T-helper 1 cell treated with Interleukin-12 subunit alpha and Interleukin-12 subunit beta and Interleukin-4 antibody, amounts not matched to agents 30 ng/mL and 1 ng/mL, for 36 hours (primary cell): ENCODE measurements around the gene APLP2. TPM values are rescaled to one million over a fixed set of nuclear protein-coding genes. Genes with fewer than 3 reads are reported as not detected.
"Not testable (repeated sequence)": the region's sequence is repeated elsewhere in the genome, so short reads cannot be mapped to it uniquely, and the experiment has no call there.

Experiments used
- intact Hi-C: fragments of 100-400 bp; cut with micrococcal nuclease; formaldehyde crosslinking; loops from one replicate; pipeline ENCODE4 v1.15.1; 2024
- total RNA-seq: library from RNA; stranded (reverse); gene quantifications from 2 replicates; pipeline ENCODE4 v1.2.3, GENCODE V29; 2022

The APLP2 gene
- 29.1 and 29.7 TPM in 2 replicates for total RNA-seq

DNA sequence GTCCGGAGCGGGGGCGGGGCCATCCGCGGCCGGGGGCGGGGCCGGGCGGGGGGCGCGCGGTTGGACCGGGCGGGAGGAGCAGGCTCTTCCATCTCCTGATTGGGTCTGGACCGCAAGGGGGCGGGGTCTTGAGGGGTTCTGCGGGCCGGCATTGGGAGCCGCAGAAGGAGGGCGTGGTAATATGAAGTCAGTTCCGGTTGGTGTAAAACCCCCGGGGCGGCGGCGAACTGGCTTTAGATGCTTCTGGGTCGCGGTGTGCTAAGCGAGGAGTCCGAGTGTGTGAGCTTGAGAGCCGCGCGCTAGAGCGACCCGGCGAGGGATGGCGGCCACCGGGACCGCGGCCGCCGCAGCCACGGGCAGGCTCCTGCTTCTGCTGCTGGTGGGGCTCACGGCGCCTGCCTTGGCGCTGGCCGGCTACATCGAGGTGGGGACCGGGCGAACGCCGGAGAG lies at the start of gene APLP2:
Gene APLP2 (plus strand): TSS at position 236 of the 450 bp plus-strand sequence. CDS start 84 bp downstream, at position 320.
- intact Hi-C loops: loop anchor here (1.0 to 5.0 kb wide), 8 partner anchors 63 to 848 kb away; partner anchors contain the start of genes NFRKB and SNX19

DNA sequence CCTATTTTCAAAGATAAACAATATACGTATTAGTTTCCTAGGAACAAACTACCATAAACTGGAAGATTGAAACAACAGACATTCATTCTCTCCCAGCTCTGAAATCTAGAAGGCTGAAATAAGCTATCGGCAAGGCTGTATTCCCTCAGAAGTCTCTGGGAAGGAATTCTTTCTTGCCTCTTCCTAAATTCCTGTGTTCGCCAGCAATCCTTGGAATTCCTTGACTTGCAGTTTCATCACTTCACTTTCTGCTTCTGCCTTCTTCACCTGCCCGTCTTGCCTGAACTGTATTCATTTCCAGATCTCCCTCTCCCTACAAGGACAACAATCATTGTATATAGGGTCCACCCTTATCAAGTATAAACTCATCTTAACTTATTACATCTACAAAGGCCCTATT lies 49.4 kb upstream of the APLP2 start:
- intact Hi-C loops: no loop called here

DNA sequence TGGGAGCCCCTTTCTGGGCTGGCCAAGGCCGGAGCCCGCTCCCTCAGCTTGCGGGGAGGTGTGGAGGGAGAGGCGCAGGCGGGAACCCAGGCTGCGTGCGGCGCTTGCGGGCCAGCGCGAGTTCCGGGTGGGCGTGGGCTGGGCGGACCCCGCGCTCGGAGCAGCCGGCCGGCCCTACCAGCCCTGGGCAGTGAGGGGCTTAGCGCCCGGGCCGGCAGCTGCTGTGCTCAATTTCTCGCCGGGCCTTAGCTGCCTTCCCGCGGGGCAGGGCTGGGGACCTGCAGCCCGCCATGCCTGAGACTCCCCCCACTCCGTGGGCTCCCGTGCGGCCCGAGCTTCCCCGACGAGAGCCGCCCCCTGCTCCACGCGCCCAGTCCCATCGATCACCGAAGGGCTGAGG lies 48.1 kb upstream of the APLP2 start:
- intact Hi-C loops: not testable (repeated sequence)

DNA sequence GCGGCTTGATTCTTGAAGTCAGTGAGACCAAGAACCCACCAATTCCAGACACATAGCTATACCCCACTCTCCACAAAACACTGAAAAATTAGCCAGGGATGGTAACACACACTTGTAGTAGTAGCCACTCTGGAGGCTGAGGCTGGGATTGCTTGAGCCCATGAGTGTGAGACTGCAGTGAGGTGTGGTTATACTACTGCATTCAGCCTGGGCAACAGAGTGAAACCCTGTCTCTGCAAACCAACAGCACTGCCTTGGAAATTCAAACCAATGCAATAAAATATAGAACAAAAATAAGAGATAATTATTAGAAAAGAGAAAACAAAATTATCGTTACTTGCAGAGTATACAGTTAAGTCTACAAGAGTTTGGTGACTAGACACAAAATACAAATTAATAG lies 46.9 kb upstream of the APLP2 start:
- intact Hi-C loops: no loop called here

DNA sequence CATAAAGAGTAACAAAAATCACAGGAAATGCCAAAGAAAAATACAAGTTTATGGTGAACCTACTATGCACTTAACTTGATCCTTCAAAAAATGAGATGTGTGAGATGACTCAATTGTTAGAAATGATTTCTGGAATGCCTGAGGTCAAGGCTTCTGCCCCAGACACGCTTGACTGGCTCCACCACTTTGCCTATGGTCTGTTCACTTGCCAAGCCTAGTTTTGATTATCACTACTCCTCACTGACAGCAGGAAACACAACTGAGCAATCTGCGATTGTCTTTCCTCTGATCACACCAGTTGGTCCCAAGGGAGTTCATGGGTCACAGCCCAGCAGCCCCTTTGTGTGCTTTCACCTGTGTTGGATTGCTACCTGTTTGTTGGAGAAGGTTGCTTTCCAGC lies 46.5 kb upstream of the APLP2 start:
- intact Hi-C loops: no loop called here

DNA sequence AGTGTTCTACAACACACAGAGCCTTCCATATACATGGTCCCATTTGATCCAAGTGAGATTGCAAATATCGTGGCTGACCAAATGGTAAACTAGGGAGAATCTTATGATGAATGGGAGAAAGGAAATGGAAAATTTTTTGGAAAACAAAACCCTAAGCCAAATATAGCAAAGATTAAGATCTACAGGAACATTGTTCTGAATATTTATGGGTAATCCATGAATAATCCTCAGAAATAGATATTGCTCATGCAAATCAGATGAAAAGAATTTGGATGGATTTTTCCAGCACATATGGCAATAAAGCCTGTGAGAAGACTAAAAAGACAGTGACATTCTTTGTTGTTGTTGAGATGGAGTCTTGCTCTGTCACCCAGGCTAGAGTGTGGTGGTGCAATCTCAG lies 45.3 kb upstream of the APLP2 start:
- intact Hi-C loops: no loop called here

DNA sequence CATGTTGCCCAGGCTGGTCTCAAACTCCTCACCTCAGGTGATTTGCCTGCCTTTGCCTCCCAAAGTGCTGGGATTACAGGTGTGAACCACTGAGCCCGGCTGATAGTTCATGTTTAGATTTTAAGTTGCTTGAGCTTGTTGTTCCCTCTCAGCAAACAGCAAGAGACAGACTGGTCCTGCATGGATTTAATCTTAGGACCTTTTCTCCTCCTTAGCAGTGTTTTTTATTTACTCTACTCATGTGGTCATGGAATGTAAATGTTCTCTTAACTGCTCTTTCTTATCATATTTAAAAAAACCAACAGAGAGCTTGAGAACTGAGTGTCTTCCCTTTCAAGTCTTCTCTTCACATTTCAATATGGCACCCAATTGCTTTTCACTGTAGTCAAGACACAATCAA lies 44.3 kb upstream of the APLP2 start:
- intact Hi-C loops: no loop called here

DNA sequence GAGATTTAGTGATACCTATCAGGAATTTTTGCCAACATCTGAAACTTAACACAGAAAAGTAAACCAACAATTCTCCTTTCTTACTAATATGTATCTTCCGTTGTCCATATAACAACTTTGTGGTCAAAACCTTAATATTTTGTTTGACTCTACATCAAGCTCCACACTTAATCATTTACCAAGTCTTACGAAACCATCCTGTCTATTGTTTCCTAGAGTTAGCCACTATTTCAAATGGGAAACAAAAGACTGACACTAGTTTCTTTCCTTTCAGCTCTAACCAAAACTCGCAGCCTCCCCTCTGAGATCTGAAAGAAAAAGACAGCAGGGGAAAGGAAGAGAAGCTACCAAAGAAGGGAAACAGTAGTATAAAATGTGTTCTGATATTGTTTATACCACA lies 40.6 kb upstream of the APLP2 start:
- intact Hi-C loops: no loop called here

DNA sequence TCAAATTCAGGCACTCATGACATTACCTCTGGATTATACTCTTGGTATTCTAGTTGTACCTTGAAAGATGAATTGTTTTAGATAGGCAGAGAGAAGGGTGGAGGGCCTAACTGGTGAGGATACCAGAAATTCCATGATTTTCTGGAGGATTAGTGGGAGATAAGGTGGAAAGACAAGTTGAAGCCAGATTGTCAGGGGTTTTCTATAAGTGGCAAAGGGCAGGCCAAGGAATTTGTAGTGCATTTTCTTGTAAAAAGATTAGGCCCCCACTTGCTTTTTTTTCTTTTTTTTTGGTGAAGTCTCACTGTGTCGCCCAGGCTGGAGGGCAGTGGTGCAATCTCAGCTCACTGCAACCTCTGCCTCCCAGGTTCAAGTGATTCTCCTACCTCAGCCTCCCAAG lies 38.6 kb upstream of the APLP2 start:
- intact Hi-C loops: no loop called here

DNA sequence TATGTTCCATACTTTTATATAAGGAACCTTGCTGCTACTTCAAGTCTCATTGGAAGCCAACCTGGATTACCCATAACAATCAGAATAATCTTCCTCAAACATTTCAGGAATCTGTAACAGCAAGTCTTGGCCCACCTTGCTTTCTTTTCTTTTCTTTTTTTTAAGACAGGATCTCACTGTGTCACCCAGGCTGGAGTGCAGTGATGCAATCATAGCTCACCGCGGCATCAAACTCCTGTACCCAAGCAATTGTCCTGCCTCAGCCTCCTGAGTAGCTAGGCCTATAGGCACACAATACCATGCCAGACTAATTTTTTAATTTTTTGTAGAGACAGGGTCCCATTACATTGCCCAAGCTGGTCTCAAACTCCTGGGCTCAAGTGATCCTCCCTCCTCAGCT lies 37.7 kb upstream of the APLP2 start:
- intact Hi-C loops: no loop called here

DNA sequence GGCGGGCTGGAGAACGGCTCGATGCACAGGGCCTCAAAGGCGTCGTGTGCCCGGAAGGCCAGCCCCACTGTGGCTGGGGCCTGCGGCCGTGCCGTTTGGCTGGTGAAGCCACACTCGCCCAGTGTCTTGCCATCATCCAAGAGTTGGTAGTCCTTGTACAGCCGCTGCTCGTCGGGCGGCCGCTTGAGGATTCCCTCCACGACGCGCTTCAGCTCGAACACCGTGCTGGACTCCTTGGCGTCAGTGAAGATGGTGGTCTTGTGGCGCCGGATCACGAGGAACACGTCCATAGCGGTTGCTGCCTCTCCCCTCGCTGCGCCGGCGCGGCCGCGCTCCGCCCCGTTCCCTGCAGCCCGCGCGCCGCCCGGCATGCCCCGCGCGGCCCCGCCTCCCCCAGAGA lies 36.8 kb upstream of the APLP2 start:
- intact Hi-C loops: no loop called here

DNA sequence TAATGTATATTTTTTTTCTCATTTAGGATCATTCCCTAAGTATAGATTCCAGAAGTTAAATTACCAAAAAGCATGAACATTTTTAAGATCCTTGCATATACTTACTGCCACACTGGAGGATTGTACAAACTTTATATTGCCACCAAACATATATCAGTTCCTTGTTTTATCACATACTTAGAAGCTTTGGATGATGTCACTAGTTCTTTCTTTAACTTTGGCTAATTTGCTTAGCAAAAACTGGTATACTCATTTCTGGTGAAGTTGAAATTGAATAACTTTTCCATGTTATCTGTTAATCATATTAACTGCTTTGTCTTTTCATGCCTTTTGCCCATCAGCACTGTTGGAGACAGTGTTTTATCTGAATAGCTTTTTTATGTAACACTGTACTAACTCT lies 35.5 kb upstream of the APLP2 start:
- intact Hi-C loops: no loop called here

DNA sequence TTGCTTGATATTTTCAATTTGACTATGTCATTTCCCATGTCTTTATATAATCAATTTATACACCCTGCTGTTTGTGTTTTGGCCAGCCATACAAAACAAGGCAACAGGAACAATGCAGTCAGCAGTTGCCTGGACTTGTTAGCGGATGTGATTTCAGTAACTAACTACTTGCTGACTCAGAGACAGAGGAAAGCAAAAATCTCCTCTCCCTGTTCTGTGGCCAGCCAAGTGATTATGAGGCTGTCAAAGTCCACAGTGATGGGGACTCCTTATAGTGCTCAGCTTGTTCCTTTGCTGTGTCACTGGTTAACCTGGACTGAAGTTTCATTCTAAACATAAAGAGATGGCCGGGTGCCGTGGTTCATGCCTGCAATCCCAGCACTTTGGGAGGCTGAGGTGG lies 32.6 kb upstream of the APLP2 start:
- intact Hi-C loops: no loop called here

DNA sequence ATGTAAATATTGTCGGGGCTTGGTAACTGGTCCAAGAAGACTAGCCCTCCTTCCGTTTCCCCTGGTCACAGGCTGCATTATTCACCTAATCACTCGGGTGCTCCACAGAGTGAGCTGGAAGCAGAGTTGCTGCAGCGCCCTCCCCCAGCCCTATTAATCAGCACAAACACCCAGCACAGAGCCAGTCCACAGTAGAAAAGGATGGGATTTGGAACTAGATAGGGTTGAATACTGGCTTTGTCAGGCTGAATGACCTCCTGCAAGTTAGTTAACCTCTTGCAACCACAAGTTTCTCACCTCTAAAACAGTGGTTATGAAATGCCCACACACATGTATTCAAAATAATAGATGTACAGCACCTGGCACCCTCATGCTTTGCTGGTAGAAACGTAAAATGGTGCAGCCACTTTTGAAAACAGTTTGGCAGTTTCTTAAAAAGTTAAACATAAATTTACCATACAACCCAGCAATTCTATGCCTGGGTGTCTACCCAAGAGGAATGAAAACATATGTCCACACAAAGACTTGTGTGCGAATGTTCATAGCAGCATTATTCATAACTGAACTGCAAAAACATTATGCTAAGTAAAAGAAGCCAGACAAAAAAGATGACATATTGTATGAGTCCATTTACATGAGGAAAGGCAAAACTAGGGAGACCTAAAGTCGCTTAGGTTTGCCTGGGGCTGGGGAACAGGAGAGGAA lies 31.7 kb upstream of the APLP2 start:
- intact Hi-C loops: no loop called here

DNA sequence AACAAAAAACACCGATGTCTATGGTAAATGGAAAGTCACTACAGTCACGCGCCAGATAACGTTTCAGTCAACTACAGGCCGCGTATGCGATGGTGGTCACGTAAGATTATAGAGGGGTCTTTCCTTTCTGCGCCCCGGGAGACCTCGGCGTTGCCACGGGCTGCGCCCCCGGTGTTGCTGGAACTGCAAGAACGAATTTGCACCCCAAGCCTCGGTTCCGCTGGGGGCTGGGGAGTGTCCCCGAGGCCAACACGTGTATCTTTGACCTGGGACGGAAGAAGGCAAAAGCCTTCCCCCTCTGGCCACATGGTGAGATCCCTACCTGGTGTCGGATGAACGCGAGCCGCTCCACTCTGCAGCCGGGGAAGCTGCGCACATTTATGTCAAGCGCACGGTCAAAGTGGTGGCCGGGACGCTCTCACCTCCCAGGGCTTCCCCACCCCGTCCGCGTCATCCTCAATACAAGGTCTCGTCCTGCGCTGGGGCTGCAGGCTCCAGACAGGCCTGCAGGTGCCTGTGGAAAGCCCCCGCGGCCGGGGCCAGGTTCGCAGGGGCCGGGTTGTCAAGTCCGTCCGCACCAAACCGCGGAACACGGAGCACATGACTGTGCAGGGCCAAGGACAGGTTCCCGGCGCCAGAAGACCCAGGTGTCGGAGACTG lies 29.3 kb upstream of the APLP2 start:
- intact Hi-C loops: no loop called here

DNA sequence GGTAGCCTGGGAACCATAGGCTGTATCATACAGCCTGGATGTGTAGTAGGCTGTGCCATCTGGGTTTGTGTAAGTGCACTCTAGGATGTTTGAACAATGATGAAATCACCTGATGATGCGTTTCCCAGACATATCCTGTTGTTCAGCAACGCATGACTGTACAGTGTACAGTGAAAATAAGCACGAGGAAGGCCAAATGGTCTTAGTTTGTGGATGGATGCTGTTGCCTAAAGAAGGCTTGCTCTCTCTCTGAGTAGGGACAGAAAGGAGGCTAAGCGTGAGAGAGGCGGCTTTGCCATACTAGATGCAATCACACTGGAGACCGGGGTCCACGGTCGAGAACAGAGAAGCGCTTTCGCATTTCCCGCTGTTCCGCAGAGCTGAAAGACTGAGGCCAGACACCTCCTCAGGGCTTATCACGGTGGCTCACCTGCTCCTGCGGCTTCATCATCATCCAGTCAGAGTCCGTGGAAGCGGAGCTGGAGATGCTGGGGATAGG lies 27.6 kb upstream of the APLP2 start:
- intact Hi-C loops: no loop called here

DNA sequence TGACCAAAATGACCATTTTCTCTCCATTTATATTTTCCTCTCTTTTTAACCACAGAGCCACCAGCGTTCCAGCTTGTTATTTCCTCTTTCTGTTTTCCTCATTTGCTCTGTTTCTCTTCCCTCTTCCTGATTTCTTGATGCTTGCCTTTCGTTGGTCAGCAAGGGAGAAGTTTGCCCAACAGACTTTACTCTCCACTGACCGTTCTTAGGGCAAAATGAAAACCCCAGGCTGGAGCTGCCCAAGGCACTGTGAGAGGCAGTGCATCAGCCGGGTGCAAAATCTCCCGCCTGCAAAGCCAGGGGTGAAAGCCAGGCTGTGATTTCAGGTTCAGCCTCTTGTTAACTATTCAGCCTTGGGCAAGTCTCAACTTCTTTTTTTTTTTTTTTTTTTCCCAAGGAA lies 26.1 kb upstream of the APLP2 start:
- intact Hi-C loops: no loop called here

DNA sequence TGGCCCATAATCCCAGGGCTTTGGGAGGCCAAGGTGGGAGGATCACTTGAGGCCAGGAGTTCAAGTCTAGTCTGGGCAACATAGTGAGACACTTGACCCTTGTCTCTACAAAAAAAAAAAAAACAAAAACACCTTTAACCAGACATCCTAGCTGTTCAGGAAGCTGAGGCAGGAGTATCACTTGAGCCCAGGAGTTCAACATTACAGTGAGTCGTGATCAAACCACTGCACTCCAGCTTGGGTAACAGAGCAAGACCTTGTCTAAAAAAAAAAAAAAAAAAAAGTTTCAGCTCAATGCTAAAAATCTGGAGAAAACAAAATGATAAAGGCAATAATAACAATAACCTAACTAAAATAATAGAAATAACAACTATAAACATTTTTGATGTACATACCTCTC lies 22.6 kb upstream of the APLP2 start:
- intact Hi-C loops: no loop called here

DNA sequence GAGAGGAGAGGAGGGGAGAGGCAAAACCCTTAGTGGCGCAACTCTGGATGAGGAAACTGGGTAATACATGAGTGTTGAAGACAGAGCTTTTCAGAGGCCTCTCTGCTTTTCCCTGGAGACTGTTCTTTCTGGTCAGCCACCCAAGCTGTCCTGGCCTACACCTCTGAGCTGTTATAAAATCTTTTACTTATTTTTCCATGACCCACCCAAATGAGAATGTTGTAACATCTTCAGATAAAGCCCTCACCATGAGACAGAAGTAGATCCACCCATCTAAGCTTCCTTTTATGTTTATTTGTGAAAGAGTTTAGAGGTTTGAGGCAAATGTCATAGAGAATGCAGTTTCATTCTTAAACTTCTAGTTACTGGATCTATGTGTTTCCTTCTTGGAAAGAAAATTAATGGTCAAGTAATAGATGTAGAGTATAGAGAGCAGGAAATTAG lies 20.3 kb upstream of the APLP2 start:
- intact Hi-C loops: no loop called here

DNA sequence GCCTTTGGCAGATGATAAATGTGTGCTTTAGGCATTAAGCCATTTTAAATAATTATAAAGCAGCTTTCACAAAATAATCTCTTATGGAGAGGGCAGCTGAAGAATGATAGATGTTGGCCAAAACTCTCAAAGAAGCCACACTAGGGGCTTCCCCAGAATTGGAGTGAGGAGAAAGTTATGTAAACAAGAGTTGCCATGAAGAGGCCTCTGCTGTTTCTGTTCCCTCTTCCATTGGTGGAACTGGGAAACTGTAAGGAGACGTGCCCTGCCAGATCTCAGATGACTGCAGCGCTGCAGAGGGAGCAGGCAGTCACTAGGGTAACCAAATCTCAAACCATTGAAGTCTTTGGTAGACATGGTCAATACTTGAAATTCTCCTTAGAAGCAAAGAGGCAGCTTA lies 19.4 kb upstream of the APLP2 start:
- intact Hi-C loops: no loop called here

DNA sequence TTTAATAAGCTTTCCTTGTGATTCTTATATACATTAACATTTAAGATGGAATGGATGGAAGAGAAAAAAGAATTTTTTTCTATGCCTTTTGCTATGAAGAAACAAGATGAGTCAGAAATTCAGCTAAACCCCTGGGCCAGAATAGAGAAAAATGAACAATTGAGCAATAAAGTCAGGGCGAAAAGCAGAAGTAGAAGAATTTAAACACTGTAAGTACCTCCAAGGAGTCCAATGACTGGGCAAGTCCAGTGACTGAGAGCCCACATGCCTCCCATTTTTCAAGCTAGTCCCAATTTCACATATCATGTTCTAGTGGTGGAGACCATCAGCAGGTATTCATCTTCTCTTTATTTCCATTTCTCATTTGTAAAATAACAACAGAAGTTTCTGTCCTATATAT lies 18.6 kb upstream of the APLP2 start:
- intact Hi-C loops: no loop called here

DNA sequence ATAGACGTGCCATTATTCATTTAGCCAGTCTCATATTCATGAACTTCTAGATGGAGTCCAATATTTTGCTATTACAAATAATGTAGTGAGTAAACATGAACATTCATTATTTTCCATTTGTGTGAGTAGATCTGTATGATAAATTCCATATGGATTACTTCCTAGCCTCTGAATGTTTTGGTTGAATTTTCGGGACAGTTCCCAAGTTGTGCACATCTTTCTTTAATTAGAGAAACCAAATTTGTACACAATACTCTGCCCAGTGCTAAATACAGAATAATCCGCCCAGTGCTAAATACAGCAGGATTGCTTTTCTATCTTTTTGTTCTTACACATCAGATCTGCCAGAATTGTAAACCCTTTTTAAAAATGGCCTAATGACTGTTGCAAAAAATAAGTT lies 17.1 kb upstream of the APLP2 start:
- intact Hi-C loops: no loop called here

DNA sequence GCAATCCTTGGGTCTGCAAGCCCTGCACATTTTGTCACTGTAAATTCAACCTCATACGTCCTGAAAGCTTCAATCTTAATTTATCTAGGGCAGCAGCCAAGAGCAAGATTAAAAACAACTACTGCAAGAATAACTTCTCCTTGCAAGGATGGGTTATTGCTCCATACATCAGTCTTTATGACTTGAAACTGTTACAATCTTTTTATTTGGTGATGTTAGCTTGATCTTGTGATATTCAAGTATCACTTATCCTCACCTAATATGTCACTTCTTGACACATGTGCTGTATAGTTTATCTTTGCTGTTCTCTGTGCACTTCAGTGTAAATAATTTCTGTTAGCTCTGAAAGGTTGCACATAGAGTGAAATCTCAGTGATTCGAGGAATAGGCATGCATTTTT lies 14.7 kb upstream of the APLP2 start:
- intact Hi-C loops: no loop called here
